Globus pallidus (tissue), 1 donor: Measurements from ENCODE around the gene HIVEP1.
"Not testable (repeated sequence)": the region's sequence is repeated elsewhere in the genome, so short reads cannot be mapped to it uniquely, and the experiment has no call there.

ENCODE experiments used
- DNase-seq: peaks from one replicate; pipeline ENCODE4 v3.0.0-alpha.2; 2015; ENCODE audit warnings: low spot score

The HIVEP1 gene

GRCh38 chr6:12090714-12091113 lies 78.6 kb downstream of the HIVEP1 start:
- peak; percentile 16 for DNase-seq

- no peak for DNase-seq
Observed at GRCh38 chr6:12092762-12093161, 80.7 kb downstream of the HIVEP1 start.

- no peak for DNase-seq
Observed at GRCh38 chr6:12094689-12095088, 82.6 kb downstream of the HIVEP1 start.

- DNase-seq, result no peak
Observed at GRCh38 chr6:12096342-12096741, 84.2 kb downstream of the HIVEP1 start.

GRCh38 chr6:12097791-12098190 lies 85.7 kb downstream of the HIVEP1 start:
- no peak for DNase-seq

GRCh38 chr6:12099623-12100338 lies 87.7 kb downstream of the HIVEP1 start:
- DNase-seq, result no peak

GRCh38 chr6:12101048-12101447 lies 88.9 kb downstream of the HIVEP1 start:
- DNase-seq, result no peak

- DNase-seq, result no peak
Observed at GRCh38 chr6:12101653-12102312, 89.7 kb downstream of the HIVEP1 start.

- no peak for DNase-seq
Observed at GRCh38 chr6:12102350-12102749, 90.2 kb downstream of the HIVEP1 start.

- no peak for DNase-seq
Observed at GRCh38 chr6:12103158-12103557, 91.0 kb downstream of the HIVEP1 start.

GRCh38 chr6:12105271-12105670 lies 93.2 kb downstream of the HIVEP1 start:
- no peak for DNase-seq

GRCh38 chr6:12108376-12108775 lies 96.3 kb downstream of the HIVEP1 start:
- DNase-seq, result not testable (repeated sequence)

- DNase-seq, result no peak
Observed at GRCh38 chr6:12110523-12111362, 98.6 kb downstream of the HIVEP1 start.

GRCh38 chr6:12111363-12111670 lies 99.2 kb downstream of the HIVEP1 start:
- DNase-seq, result no peak

- DNase-seq, result no peak
Observed at GRCh38 chr6:12112540-12113189, 100.6 kb downstream of the HIVEP1 start.

GRCh38 chr6:12113190-12113577 lies 101.1 kb downstream of the HIVEP1 start:
- no peak for DNase-seq

GRCh38 chr6:12114055-12114503 lies 102.0 kb downstream of the HIVEP1 start:
- DNase-seq, result no peak

GRCh38 chr6:12115001-12115400 lies 102.9 kb downstream of the HIVEP1 start:
- no peak for DNase-seq

GRCh38 chr6:12115492-12115891 lies 103.4 kb downstream of the HIVEP1 start:
- no peak for DNase-seq

GRCh38 chr6:12116264-12116800 lies 104.2 kb downstream of the HIVEP1 start:
- no peak for DNase-seq

GRCh38 chr6:12116978-12117377 lies 104.9 kb downstream of the HIVEP1 start:
- no peak for DNase-seq

- no peak for DNase-seq
Observed at GRCh38 chr6:12118607-12119006, 106.5 kb downstream of the HIVEP1 start.
